Mesenteric fat pad (tissue), 1 donor: ENCODE measurements around the gene INAVA. TPM values are rescaled to one million over a fixed set of nuclear protein-coding genes. Genes with fewer than 3 reads are reported as not detected.
A peak's percentile ranks its signal among the peaks of the same experiment; 100 is the strongest.

Experiments
- DNase-seq: peaks from one replicate; pipeline ENCODE4 v3.0.0-alpha.2; 2020; ENCODE audit warnings: low spot score
- total RNA-seq: library from RNA; stranded (reverse); fragmentation: NEBNext Ultra II Directional; extraction: Animal tissue kit (Norgen Biotek cat#: 25700); gene quantifications from one replicate; pipeline ENCODE4 v1.2.1, GENCODE V29; 2021
- donor health status: DM: yes; HTN: yes; CAD: no.

Gene INAVA
- total RNA-seq, 1 donor from 2014 or later = 0.16 TPM

DNA sequence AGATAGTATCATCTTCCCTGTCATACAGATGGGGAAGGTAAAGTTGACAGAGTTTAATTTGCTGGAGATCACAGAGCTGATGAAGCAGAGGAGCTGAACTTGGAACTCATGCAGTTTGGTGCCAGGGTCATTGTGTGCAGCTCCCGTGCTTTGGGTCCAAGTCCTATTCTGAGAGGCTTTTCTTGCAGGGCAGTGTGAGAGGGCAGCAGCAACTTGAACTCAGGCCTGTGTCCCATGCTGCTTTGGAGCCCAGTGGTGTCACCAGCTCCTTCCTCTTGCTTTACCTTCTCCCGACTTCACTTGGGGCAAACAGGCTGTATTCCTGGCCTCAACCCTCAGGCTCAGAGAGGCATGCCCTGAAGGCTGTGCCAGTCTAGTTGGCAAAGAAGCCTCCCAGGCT lies 24.7 kb downstream of the INAVA start:
- peak; percentile 53 for DNase-seq

DNA sequence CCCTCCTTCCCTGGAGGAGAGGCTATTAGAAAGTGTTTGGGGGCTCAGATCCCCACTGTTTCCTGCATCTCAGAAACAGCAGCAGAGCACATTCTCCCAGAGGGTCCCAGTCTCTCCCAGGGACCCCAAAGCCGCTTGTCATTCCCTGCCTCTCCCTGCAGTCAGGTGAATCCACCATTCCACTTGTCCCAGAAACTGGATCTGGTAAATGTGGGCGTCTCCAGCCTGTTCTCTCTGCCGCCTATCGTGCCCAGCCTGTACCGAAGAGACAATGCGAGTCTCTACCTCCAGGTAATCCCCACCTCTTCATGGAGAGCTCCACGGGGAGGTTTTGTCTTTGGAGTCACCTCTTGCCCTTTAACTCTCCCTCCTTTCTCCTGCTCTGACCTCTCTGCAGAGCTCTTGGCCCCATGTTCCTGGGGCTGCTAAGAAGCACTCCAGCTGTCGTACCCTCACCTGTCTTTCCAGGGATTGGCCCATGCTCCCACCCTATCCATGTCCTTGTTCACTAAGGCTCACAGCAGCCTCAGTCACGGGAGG lies 26.9 kb downstream of the INAVA start:
- DNase-seq = peak; percentile 73

DNA sequence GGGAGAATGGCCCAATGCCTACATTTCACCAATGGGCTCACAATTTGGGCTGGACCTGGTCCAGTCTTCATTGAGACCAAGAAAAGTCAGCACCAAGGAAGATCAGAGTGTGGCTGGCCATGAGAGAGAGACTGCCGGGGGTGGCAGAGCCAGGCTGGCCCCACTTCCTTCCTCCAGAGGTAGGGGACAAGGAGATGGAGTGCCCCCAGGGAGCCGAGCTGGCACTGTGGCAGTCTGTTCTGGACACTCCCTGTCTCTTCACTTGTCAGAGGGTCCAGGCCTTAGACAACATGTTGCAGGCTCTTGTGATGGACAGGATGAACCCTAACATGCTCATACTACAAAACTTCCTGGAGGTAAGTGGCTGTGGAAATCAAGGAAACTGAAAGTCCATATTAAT lies 27.7 kb downstream of the INAVA start:
- peak; percentile 30 for DNase-seq

DNA sequence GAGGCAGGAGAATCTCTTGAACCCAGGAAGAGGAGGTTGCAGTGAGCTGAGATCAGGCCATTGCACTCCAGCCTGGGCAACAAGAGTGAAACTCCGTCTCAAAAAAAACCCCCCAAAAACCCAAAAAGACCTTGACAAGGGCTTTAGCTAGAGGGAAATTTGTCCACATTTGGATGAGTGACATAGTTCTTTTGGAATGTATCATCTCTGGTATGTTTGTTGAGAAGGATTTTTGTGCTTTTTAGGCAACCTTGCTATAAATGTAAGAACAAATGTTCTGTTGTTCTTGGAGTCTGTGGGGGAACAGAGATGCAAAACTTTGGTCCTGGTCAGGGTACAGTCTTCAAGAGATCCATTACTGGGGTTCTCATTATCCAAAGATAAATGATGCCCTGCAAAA lies 28.9 kb downstream of the INAVA start:
- DNase-seq = no peak

DNA sequence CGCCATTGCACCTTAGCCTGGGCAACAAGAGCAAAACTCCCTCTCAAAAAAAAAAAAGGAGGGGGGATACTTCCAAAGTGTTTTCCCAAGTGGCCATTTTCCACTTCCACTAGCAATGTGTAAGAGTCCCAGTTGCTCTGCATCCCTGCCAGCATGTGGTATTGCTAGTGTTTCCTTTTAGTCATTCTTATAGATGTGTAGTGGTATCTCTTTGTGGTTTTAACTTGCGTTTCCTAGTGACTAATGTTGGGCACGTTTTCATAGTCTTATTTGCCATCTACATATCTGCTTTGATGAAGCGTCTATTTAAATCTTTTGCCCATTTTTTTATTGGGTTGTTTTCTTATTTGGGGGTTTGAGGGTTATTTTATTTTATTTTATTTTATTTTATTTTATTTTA lies 31.1 kb downstream of the INAVA start:
- no peak for DNase-seq

DNA sequence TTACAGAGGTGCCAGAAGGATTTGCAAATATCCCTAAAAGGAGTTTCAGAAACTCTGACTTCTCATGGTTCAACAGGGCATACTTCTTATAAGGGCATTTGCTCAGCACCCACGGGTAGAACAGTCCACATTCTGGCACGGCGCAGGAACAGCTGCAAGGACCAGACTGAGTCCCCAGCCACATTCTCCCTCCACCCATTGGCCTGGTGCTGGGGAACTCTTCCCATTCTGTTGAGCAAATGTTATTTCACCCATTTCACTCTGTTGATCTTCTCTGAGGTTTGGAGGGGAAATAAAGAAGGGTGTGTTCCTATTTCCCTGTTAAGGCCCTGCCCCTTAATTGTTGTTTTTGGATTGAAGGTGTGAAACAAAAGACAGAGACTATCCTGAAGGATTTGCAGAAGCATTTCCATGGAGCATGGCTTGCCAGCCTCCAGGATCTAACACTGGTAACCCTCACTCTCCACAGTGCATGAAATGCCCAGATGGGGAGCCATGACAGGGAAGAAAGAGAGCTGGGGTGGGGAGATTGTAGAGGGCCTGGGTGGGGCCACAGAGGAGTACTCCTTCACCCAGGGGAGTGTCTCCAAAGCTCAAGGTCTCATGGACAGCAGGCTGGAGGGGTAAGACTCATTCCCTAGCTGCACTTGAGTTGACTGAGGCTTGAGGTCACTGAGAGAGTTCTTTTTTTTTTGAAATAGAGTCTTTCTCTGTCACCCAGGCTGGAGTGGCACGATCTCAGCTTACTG lies 35.0 kb downstream of the INAVA start:
- peak; percentile 11 for DNase-seq

DNA sequence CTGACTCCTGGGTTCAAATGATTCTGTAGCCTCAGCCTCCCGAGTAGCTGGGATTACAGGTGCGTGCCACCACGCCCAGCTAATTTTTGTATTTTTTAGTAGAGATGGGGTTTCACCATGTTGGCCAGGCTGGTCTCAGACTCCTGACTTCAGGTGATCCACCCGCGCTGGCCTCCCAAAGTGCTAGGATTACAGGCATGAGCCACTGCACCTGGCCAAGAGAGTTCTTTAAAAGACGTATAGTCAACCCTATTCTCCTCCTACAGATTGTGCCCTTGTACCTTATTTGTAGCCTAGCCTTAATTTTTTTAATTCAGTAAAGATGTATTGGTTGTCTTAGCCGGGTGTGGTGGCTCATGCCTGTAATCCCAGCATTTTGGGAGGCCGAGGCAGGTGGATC lies 35.6 kb downstream of the INAVA start:
- peak; percentile 86 for DNase-seq

DNA sequence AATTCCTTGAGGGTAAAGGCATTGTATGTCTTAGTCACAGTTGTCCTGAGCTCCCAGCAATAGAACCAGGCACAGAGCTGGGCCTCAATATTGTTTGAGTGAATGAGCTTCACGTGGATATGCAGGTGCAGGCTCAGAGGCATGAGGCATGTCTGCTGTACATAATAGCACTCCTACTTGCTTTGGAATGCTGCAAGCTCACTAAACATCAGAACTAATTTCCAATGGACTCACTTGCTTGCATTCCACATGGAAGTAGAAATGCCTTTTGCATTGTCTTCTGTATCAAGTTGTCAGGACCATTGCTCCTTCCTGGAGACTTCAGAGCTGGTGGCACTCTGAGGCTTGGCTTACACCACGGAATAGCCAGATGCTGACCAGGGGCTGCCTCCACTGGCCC lies 37.1 kb downstream of the INAVA start:
- DNase-seq = no peak

DNA sequence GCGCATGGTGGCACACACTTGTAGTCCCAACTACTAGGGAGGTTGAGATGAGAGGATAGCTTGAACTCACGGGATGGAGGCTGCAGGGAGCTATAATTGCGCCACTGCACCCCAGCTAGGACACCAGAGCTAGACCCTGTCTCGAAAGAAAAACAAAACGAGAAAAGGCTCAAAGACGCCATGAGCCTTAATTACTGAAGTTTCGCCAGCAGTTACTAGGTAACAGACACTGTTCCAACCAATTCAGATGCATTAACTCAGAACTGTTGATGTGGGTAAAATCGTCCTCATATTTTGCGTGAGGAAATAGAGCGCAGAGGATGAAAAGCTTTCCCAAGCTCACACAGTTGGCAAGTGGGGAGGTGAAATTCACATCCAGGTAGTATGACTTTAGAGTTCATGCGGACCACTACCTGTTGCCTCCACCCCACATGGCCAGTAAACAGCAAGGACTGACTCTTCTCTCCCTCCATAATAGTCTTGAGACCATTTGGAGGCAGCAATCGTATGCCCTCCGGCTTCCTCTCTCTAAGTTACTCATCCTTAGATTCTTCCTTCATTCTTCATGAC lies 40.1 kb downstream of the INAVA start:
- peak; percentile 39 for DNase-seq

DNA sequence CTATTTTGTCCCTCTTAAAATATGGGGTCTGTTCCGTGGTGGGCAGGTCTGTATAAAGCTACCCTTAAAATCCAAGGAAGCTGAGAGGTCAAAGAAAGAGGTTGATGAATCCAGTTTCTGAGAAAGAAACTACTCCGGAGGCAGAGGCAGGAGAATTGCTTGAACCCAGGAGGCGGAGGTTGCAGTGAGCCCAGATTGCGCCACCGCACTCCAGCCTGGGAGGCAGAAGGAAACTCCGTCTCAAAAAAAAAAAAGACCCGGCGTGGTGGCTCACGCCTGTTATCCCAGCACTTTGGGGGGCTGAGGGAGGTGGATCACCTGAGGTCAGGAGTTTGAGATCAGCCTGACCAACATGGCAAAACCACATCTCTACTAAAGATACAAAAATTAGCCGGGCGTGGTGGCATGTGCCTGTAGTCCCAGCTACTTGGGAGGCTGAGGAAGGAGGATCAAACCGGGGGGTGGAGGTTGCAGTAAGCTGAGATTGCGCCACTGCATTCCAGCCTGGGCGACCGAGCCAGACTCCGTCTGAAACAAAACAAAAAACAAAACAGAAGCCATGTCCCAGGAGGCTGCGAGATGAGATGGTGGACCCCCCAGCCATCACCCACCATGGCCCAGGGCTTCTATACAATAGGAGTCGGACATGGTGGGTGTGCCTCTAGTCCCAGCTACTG lies 40.7 kb downstream of the INAVA start:
- DNase-seq = peak; percentile 24

DNA sequence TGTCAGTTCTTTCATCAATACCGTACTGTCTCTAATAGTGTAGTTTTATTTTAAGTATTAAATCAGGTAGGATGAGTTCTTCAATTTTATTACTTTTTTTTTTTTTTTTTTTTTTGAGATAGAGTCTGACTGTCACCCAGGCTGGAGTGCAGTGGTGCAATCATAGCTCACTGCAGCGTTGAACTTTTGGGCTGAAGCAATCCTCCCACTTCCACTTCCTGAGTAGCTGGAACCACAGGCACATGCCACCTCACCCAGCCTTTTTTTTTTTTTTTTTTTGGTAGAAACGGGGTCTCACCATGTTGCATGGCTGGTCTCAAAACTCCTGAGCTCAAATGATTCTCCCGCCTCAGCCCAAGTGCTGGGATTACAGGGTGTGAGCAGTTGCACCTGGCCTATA lies 44.3 kb downstream of the INAVA start:
- peak; percentile 2 for DNase-seq

DNA sequence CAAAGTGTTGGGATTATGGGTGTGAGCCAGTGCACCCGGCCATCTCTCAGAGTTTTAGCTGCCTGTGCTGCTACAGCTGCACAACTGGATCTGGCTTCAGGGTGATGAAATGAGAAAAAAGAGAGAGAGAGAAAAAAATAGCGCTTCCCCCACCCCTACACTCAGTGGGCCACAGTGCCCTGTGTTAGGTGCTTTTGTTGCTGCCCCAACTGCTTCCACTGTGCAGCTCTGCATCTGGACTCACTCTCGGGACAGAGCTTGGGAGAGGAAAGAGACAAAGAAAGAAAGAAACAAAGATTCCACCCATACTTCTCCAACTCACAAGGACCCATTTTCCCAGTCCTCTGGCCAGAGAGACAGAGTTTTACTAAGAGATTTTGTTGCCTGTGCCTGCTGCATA lies 50.4 kb downstream of the INAVA start:
- DNase-seq = peak; percentile 37

DNA sequence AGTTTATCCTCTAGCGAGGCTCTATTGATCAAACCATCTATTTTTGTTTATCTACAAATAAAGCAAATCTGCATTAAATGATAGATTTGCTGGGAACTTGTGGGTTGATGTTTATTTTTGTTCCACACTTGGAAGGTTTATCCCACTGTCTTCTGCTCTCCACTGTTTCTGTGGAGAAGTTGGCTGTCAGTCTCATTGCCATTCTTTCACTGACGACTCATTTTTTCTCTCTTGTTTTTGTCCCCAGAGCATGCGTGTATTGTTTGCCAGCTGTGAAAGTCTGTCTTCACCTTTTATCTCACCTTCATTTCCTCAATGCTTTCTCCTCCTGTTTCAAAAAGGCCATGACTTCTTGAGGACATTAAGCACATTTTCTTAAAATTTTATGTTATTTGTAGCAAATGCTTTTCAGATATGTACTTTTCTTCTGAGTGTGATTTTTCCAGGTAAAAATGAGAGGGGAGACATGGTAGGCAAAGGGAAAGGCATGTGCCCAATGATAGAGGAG lies 52.4 kb downstream of the INAVA start:
- no peak for DNase-seq

DNA sequence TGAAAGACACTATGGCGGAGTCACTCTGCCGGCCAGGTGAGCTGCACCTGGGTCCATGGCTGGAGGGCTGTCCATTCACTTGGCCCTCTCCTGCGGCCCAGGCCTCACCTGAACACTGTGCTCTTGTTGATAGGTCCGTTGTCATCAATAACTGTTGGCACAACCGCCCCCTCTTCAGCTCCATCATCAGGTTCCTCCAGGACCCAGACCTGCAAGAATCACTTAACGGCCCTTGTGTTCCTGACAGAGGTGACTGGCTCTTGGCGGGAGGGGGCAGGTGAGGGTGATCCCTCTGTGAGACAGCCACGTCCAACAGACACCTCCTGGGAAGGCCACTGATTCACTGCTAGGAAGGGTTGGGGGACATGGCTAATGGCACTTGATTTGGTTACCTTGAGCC lies 54.9 kb downstream of the INAVA start:
- peak; percentile 64 for DNase-seq

DNA sequence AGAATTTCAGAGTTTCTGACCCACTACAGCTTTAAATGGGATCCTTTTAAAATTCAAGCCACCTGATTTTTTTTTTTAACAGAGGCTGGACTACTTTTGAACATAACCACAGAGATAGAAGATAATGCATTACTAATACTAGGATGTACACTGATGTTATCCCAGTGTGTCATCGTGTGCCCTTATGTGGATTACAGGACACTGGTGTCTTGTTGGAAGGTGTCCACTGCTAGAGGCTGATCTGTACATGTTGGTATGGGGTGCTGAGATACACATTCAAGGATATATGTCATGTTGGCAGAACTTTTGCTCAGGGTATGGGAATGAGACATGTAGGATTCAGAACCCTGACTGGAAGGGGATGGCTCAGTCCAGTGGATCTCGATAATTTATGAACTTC lies 56.3 kb downstream of the INAVA start:
- DNase-seq = no peak

DNA sequence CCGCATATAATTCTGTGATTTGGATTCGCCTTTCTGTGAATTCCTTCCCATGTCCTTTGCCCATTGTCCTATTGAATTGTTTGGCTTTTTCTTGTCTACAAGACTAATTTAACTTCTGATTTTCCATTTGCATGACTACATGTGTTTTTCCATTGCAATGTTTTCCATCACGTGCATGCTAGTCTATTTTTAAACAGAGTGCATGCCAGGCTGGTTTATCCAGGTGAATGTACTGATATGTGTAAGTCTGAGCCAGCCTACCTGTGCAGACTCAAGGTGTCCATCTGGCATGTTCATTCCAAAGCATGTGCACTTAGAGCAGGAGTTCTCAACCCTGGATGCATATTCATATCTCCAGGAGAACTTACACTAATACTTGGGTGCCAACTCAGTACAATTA lies 59.7 kb downstream of the INAVA start:
- peak; percentile 9 for DNase-seq

DNA sequence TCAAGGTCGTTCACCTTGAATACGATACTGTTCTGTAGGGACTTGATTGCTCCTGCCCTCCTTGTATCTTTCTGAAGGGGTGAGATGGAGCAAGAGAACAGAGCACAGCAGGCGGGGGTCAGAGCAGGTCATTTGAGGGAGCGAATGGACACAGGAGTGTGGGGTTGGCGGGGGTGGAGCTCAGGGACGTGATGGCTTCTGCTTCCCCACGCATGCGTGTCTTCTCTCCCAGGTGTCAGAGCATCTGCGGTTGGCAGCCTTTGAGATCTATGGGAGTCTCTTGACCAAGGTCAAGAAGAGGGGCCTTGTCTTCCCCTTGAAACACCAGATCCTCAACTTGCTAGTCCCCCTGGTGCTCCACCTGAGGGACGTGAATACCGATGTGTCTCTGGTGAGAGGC lies 63.9 kb downstream of the INAVA start:
- peak; percentile 67 for DNase-seq

DNA sequence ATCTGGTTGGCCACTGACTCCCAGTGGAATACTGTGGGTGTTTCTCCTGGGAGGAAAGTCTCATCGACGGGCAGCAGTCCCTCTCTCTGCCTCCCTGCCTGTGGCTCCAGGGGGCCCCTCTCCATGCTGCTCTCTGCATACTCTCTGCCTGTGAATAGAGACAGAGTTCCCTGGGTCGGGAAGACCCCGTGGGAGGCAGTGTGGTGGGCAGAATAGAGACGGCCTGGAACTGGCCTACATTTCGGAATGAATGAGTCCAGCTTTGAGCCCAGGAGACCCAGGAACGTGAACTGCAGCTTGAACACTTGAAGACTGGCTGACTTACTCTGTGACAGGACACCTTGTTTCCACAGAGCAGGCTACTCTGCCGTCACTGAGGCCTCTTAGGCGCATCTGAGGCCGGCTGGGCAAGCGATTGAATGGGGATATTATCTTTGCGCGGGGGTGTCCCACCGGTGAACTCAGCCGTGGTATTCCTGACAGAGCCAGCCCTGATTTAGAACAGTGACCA lies 64.8 kb downstream of the INAVA start:
- peak; percentile 14 for DNase-seq

DNA sequence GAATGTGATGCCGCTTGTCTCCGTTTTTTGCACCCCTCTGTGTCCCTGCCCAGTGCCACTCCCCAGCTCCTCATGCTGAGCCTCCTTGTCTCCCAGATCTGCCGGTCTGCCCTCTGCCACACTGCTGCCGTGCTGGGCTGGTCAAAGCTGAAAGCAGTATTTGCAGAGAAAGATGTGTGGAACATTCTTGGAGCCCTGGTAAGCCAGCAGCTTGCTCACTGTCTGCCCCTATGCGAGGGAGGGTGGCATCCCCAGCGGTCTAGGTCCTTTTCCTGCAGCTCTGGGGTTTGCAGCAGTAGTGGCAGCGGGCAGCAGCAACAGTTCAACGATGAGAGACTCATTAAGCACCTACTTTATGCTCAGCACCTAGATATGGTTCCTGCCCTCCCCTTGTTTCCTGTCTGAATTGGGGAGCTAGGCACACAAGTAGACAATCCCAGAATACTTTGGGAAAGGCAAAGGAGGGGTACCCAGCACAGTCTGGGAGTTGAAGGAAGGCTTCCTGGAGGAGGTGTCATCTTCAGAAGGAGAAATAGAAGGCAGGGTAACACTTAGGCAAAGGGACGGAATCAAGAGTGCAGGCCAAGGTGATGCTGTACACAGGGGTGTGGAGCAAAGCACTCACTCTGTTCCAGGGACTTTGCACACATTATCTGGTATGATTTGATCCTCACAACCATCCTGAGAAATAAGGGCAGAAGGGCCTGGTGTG lies 65.7 kb downstream of the INAVA start:
- DNase-seq = peak; percentile 33

DNA sequence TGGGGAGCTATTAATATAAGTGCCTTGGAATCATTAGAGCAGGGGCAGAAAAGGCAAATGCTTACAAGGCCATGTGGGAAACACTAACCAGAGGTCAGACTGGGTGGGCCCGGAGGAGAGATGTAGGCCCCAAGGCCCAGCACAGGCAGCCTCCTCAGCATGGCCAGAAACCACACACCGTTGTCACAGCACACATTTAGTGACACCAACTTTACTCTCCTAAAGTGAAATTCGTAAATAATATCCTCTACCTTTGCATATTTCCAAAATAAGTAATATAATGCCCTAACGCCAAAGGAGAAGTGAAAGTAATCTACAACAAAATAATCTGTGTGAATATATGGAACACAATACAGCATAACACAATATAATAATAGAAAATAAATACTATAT lies 66.2 kb downstream of the INAVA start:
- DNase-seq = peak; percentile 24

DNA sequence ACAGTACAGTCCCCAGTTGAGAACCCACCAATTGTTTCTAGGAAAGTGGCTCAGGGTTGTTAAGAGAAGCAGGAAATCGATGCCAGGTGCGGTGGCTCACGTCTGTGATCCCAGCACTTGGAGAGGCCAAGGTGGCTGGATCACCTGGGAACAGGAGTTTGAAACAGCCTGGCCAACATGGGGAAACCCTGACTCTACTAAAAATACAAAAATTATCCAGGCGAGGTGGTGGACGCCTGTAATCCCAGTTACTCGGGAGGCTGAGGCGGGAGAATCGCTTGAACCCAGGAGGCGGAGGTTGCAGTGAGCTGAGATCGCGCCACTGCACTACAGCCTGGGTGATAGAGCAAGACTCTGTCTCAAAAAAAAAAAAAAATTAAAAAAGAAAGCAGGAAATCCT lies 67.5 kb downstream of the INAVA start:
- DNase-seq = peak; percentile 53
